Fibroblast of villous mesenchyme (primary cell): ENCODE measurements around the gene SH3D21. TPM values are rescaled to one million over a fixed set of nuclear protein-coding genes. Genes with fewer than 3 reads are reported as not detected.

Experiments used
- DNase-seq: peaks from one replicate; pipeline ENCODE4 v3.0.0-alpha.2; 2010; ENCODE audit warnings: low read depth
- H3K4me3 ChIP-seq: 2 replicates; pipeline ENCODE4 v1.5.1; 2011; ENCODE audit warnings: low read depth, mild to moderate bottlenecking, low read length
- CTCF ChIP-seq: IDR thresholded peaks from 2 replicates; pipeline ENCODE4 v1.5.1; 2012; ENCODE audit warnings: low read depth, mild to moderate bottlenecking, low read length; ENCODE audit not compliant: insufficient read depth
- total RNA-seq: library from RNA; depleted of rRNA; stranded (reverse); fragments of >200 nt; gene quantifications from 2 replicates; pipeline ENCODE4 v1.2.3, GENCODE V29; 2012

SH3D21 gene
- total RNA-seq, 1 donor, result 3.9 TPM

- TF ChIP-seq CTCF, result peak; percentile 8
- H3K4me3 ChIP-seq, result no peak overlapping the region
- DNase-seq, result peak; percentile 76
Observed at GRCh38 chr1:36366091-36366661, 60.0 kb downstream of the SH3D21 start.

- no peak for TF ChIP-seq CTCF
- no peak overlapping the region for H3K4me3 ChIP-seq
- DNase-seq, result no peak
Observed at GRCh38 chr1:36367066-36367465, 60.9 kb downstream of the SH3D21 start.

- no peak overlapping the region for H3K4me3 ChIP-seq
- no peak for DNase-seq
- TF ChIP-seq CTCF, result no peak
Observed at GRCh38 chr1:36367798-36368197, 61.6 kb downstream of the SH3D21 start.

GRCh38 chr1:36369061-36369861, 63.1 kb downstream of the SH3D21 start:
- DNase-seq, result peak; percentile 72
- peak; percentile 92 for TF ChIP-seq CTCF
- H3K4me3 ChIP-seq, result no peak overlapping the region

Other genes starting within 250 kb of the SH3D21 start
- gene TEKT2, start 222.3 kb upstream of the SH3D21 start, total RNA-seq, result under 0.01 TPM in 1 of 2 replicates, not detected in the other
- 25.0 and 26.4 TPM in 2 replicates for gene ADPRS, start 217.5 kb upstream of the SH3D21 start, total RNA-seq
- gene COL8A2, start 181.1 kb upstream of the SH3D21 start, total RNA-seq, result 4.7 and 6.8 TPM in 2 replicates
- gene TRAPPC3, start 156.9 kb upstream of the SH3D21 start, total RNA-seq, result 94.6 and 102 TPM in 2 replicates
- gene MAP7D1, start 150.2 kb upstream of the SH3D21 start, total RNA-seq, result 142 and 187 TPM in 2 replicates
- gene THRAP3, start 81.9 kb upstream of the SH3D21 start, total RNA-seq, result 120 and 130 TPM in 2 replicates
- gene EVA1B, start 17.3 kb downstream of the SH3D21 start, total RNA-seq, result 191 and 305 TPM in 2 replicates
- 17.4 and 24.6 TPM in 2 replicates for gene STK40, start 79.6 kb downstream of the SH3D21 start, total RNA-seq
- gene LSM10, start 91.5 kb downstream of the SH3D21 start, total RNA-seq, result 6.9 and 10.0 TPM in 2 replicates
- gene OSCP1, start 144.1 kb downstream of the SH3D21 start, total RNA-seq, result 6.0 and 8.1 TPM in 2 replicates
- gene MRPS15, start 158.0 kb downstream of the SH3D21 start, total RNA-seq, result 63.5 and 83.8 TPM in 2 replicates
- 0.32 TPM in 1 of 2 replicates, not detected in the other for gene CSF3R, start 176.5 kb downstream of the SH3D21 start, total RNA-seq